ENCODE measurements around the gene DGKB. TPM values are rescaled to one million over a fixed set of nuclear protein-coding genes. Genes with fewer than 3 reads are reported as not detected.

DGKB gene
- total RNA-seq, 1 donor from 2014 or later, result 0.99 TPM

- no peak for DNase-seq (ENCODE audit: low spot score)
These were observed 684.2 kb downstream of the DGKB start for GRCh38 chr7:14218338-14218737.

- no peak for DNase-seq (ENCODE audit: low spot score)
These were observed 692.6 kb downstream of the DGKB start for GRCh38 chr7:14209896-14210484.

GRCh38 chr7:14207711-14208110 is 694.8 kb downstream of the DGKB start:
- DNase-seq (ENCODE audit: low spot score), result no peak

- no peak for DNase-seq (ENCODE audit: low spot score)
These were observed 695.4 kb downstream of the DGKB start for GRCh38 chr7:14207138-14207537.

GRCh38 chr7:14206121-14206520 is 696.4 kb downstream of the DGKB start:
- no peak for DNase-seq (ENCODE audit: low spot score)

GRCh38 chr7:14201353-14201752 is 701.2 kb downstream of the DGKB start:
- no peak for DNase-seq (ENCODE audit: low spot score)

GRCh38 chr7:14199336-14199735 is 703.2 kb downstream of the DGKB start:
- no peak for DNase-seq (ENCODE audit: low spot score)

GRCh38 chr7:14197280-14197679 is 705.3 kb downstream of the DGKB start:
- DNase-seq (ENCODE audit: low spot score), result no peak

GRCh38 chr7:14196555-14196954 is 706.0 kb downstream of the DGKB start:
- no peak for DNase-seq (ENCODE audit: low spot score)

GRCh38 chr7:14195871-14196270 is 706.7 kb downstream of the DGKB start:
- no peak for DNase-seq (ENCODE audit: low spot score)

GRCh38 chr7:14195079-14195478 is 707.5 kb downstream of the DGKB start:
- no peak for DNase-seq (ENCODE audit: low spot score)

GRCh38 chr7:14191686-14192098 is 710.9 kb downstream of the DGKB start:
- DNase-seq (ENCODE audit: low spot score), result no peak

- no peak for DNase-seq (ENCODE audit: low spot score)
These were observed 718.2 kb downstream of the DGKB start for GRCh38 chr7:14184292-14184864.

- no peak for DNase-seq (ENCODE audit: low spot score)
These were observed 722.8 kb downstream of the DGKB start for GRCh38 chr7:14179781-14180180.

- no peak for DNase-seq (ENCODE audit: low spot score)
These were observed 724.7 kb downstream of the DGKB start for GRCh38 chr7:14177876-14178275.

- DNase-seq (ENCODE audit: low spot score), result no peak
These were observed 731.7 kb downstream of the DGKB start for GRCh38 chr7:14170872-14171271.

- DNase-seq (ENCODE audit: low spot score), result no peak
These were observed 744.4 kb downstream of the DGKB start for GRCh38 chr7:14158111-14158510.

GRCh38 chr7:14156436-14156835 is 746.1 kb downstream of the DGKB start:
- DNase-seq (ENCODE audit: low spot score), result no peak

GRCh38 chr7:14148974-14149373 is 753.6 kb downstream of the DGKB start:
- no peak for DNase-seq (ENCODE audit: low spot score)

GRCh38 chr7:14147532-14147931 is 755.0 kb downstream of the DGKB start:
- DNase-seq (ENCODE audit: low spot score), result no peak

GRCh38 chr7:14144538-14144937 is 758.0 kb downstream of the DGKB start:
- no peak for DNase-seq (ENCODE audit: low spot score)

- DNase-seq (ENCODE audit: low spot score), result no peak
These were observed 758.4 kb downstream of the DGKB start for GRCh38 chr7:14144109-14144508.

GRCh38 chr7:14137676-14138075 is 764.9 kb downstream of the DGKB start:
- DNase-seq (ENCODE audit: low spot score), result no peak

- no peak for DNase-seq (ENCODE audit: low spot score)
These were observed 768.8 kb downstream of the DGKB start for GRCh38 chr7:14133752-14134151.
